K562 (cell line): Measurements from ENCODE around the gene RYR3. TPM values are rescaled to one million over a fixed set of nuclear protein-coding genes. Genes with fewer than 3 reads are reported as not detected.

Source experiments
- ATAC-seq: fragments of 200-7000 bp; cut with Tn5 transposase; 3 replicates; pipeline ENCODE4 v1.9.1; 2020; ENCODE audit warnings: moderate library complexity
- BruUV-seq: library from RNA; stranded (reverse); fragments of 400-500 nt; replicated peaks from 2 replicates; lab custom pipeline; 2021; lab: Mats Ljungman, UMichigan
- CTCF ChIA-PET: fragments of 300-600 bp; formaldehyde crosslinking; extraction: SDS; loops from one replicate; lab custom pipeline; 2021; ENCODE audit warnings: low intra/inter-chr PET ratio; lab: Yijun Ruan, JAX
- POLR2A ChIA-PET: fragments of 300-600, 350-650 bp; sonication (Branson Sonifier 250); formaldehyde crosslinking; extraction: SDS; loops from one replicate; lab custom pipeline; 2021; ENCODE audit warnings: antibody characterized with exemption, inconsistent platforms; lab: Yijun Ruan, JAX
- DNase-seq, 4 experiments: peaks; one replicate each; pipeline versions ENCODE4 v3.0.0 to v3.0.0-alpha.2; 2011 to 2018; ENCODE audit warnings: low spot score in 3 of 4, mixed read lengths in 3 of 4; ENCODE audit errors: extremely low read depth in 1 of 4
- FAIRE-seq: peaks from 2 replicates; lab custom pipeline; 2011; peaks lifted over from hg19 to GRCh38; lab: Jason Lieb, UNC
- H2AFZ ChIP-seq: 2 replicates; pipeline ENCODE4 v1.6.0; 2011; ENCODE audit warnings: low read depth, low read length, control low read depth, inconsistent platforms
- H3K27ac ChIP-seq: fragments of 200-600 bp; 3 replicates; pipeline ENCODE4 v1.8.0; 2011; ENCODE audit warnings: low read depth, mild to moderate bottlenecking, control low read depth, inconsistent platforms, low read length, moderate library complexity, mixed read lengths; ENCODE audit errors: extremely low read depth
- H3K27me3 ChIP-seq, 2 experiments: fragments of 300-600 bp in 1 of 2; 2 replicates in 1 of 2; 3 replicates in 1 of 2; pipeline versions ENCODE4 v1.6.0 to v1.8.0; 2011; ENCODE audit warnings: inconsistent platforms in 2 of 2, low read length in 2 of 2, mild to moderate bottlenecking in 1 of 2, mixed read lengths in 1 of 2, moderate library complexity in 1 of 2; ENCODE audit not compliant: control insufficient read depth in 2 of 2, insufficient read depth in 2 of 2
- H3K36me3 ChIP-seq: fragments of 300-600 bp; 3 replicates; pipeline ENCODE4 v1.8.0; 2011; ENCODE audit warnings: mild to moderate bottlenecking, low read length, inconsistent platforms; ENCODE audit not compliant: control insufficient read depth, insufficient read depth
- H3K4me1 ChIP-seq, 2 experiments: fragments of 200-600 bp in 1 of 2; replicated peaks in 1 of 2; 2 replicates in 1 of 2; 3 replicates in 1 of 2; pipeline versions ENCODE4 v1.5.1 to v1.8.0; 2011; ENCODE audit warnings: inconsistent platforms in 2 of 2, low read length in 2 of 2, mild to moderate bottlenecking in 1 of 2, mixed read lengths in 1 of 2, moderate library complexity in 1 of 2; ENCODE audit not compliant: control insufficient read depth in 2 of 2, insufficient read depth in 2 of 2
- H3K4me2 ChIP-seq: 2 replicates; pipeline ENCODE4 v1.6.1; 2011; ENCODE audit warnings: low read length, control low read depth, inconsistent platforms, mixed read lengths; ENCODE audit not compliant: insufficient read depth
- H3K4me3 ChIP-seq: fragments of 200-600 bp; sonication (generic), shearing (Covaris generic); 2 replicates; pipeline ENCODE4 v1.5.1; 2016; ENCODE audit warnings: control low read depth, inconsistent platforms
- H3K79me2 ChIP-seq: fragments of 200-600 bp; 3 replicates; pipeline ENCODE4 v1.8.0; 2011; ENCODE audit warnings: low read length, inconsistent platforms; ENCODE audit not compliant: control insufficient read depth, insufficient read depth
- H3K9ac ChIP-seq, 2 experiments: 2 replicates each; pipeline versions ENCODE4 v1.6.0 to v1.6.1; 2011; ENCODE audit warnings: low read depth in 2 of 2, low read length in 2 of 2, control low read depth in 1 of 2, inconsistent platforms in 1 of 2, mild to moderate bottlenecking in 1 of 2, mixed read lengths in 1 of 2; ENCODE audit not compliant: insufficient read depth in 1 of 2
- H3K9me1 ChIP-seq: one replicate; pipeline ENCODE4 v1.6.0; 2011; ENCODE audit warnings: inconsistent platforms, mild to moderate bottlenecking, low read length, moderate library complexity; ENCODE audit not compliant: control insufficient read depth, insufficient read depth
- H3K9me3 ChIP-seq: replicated peaks from 2 replicates; pipeline ENCODE4 v1.5.1; 2011; ENCODE audit warnings: low read depth, low read length, inconsistent platforms; ENCODE audit not compliant: control insufficient read depth, insufficient read depth
- H4K20me1 ChIP-seq: replicated peaks from 2 replicates; pipeline ENCODE4 v1.6.1; 2011; ENCODE audit warnings: low read length, inconsistent platforms, mixed read lengths; ENCODE audit not compliant: control insufficient read depth, insufficient read depth
- ARID1B ChIP-seq: fragments of 450-650 bp; IDR thresholded peaks from 2 replicates; pipeline ENCODE4 v1.6.1; 2016; ENCODE audit warnings: antibody characterized with exemption, mild to moderate bottlenecking, inconsistent platforms
- ELF1 ChIP-seq: fragments of 200-800 bp; sonication (Bioruptor generic); IDR thresholded peaks from 2 replicates; pipeline ENCODE4 v1.6.1; 2016; ENCODE audit warnings: missing genetic modification characterization, missing compliant biosample characterization
- FOXA1 ChIP-seq: fragments of 450-650 bp; IDR thresholded peaks from 2 replicates; pipeline ENCODE4 v1.6.1; 2016; ENCODE audit warnings: mild to moderate bottlenecking, borderline replicate concordance
- MYC ChIP-seq, 2 experiments: fragments of 250-450 bp in 1 of 2; sonication (Bioruptor Pico) in 1 of 2; IDR thresholded peaks; 2 replicates each; pipeline versions ENCODE4 v1.5.1 to v1.6.1; 2012 to 2021; ENCODE audit warnings: low read depth in 2 of 2, borderline replicate concordance in 1 of 2, improper control_type of control experiment in 1 of 2, low read length in 1 of 2, mild to moderate bottlenecking in 1 of 2, moderate library complexity in 1 of 2
- PBX2 ChIP-seq, 2 experiments: IDR thresholded peaks in 1 of 2; conservative IDR thresholded peaks in 1 of 2; 2 replicates each; pipeline ENCODE4 v1.6.1; 2016; ENCODE audit warnings: low read depth in 2 of 2, mild to moderate bottlenecking in 1 of 2, missing compliant biosample characterization in 1 of 2, missing genetic modification characterization in 1 of 2, moderate library complexity in 1 of 2
- PHTF2 ChIP-seq: fragments of 250-450 bp; sonication (Bioruptor Pico); IDR thresholded peaks from 2 replicates; pipeline ENCODE4 v1.5.0; 2021; ENCODE audit warnings: mild to moderate bottlenecking
- POLR2B ChIP-seq: fragments of 450-650 bp; IDR thresholded peaks from 2 replicates; pipeline ENCODE4 v1.6.1; 2018; ENCODE audit warnings: low read depth; ENCODE audit not compliant: partially characterized antibody
- RBM14 ChIP-seq: fragments of 200-400 bp; formaldehyde crosslinking; IDR thresholded peaks from 2 replicates; pipeline ENCODE4 v1.6.1; 2018; ENCODE audit warnings: low read depth, mild to moderate bottlenecking, low read length, moderate library complexity, borderline replicate concordance; ENCODE audit not compliant: insufficient read depth
- STAG1 ChIP-seq: sonication (generic); formaldehyde crosslinking; IDR thresholded peaks from 2 replicates; pipeline ENCODE4 v1.5.0; 2020; ENCODE audit warnings: missing genetic modification reagents, borderline replicate concordance
- ZFP36 ChIP-seq: fragments of 150-350 bp; IDR thresholded peaks from 2 replicates; pipeline ENCODE4 v1.6.1; 2018; ENCODE audit warnings: low read length, low read depth; ENCODE audit not compliant: partially characterized antibody
- ZNF311 ChIP-seq: fragments of 250-450 bp; sonication (Bioruptor Pico); IDR thresholded peaks from 2 replicates; pipeline ENCODE4 v1.4.0; 2020; ENCODE audit warnings: mild to moderate bottlenecking, moderate library complexity
- ZNF668 ChIP-seq: fragments of 250-450 bp; sonication (Bioruptor Pico); IDR thresholded peaks from 2 replicates; pipeline ENCODE4 v1.8.0; 2022; ENCODE audit warnings: mild to moderate bottlenecking, inconsistent platforms
- ZSCAN29 ChIP-seq: fragments of 450-650 bp; IDR thresholded peaks from 2 replicates; pipeline ENCODE4 v1.6.1; 2017
- WGBS: fragments of 100-300 bp; shearing (Covaris generic); methylation state at CpG from one replicate; pipeline ENCODE4 v1.1.6; 2016; ENCODE audit warnings: low coverage, mixed read lengths; ENCODE audit not compliant: insufficient coverage; ENCODE audit errors: missing lambda C conversion rate; 5-methylcytosine and 5-hydroxymethylcytosine counted together
- in situ Hi-C: fragments of 300-500 bp; cut with MboI; formaldehyde crosslinking; loops from 4 replicates; pipeline ENCODE4 v1.15.0; 2018; ENCODE audit warnings: inconsistent platforms, mixed read lengths
- intact Hi-C: fragments of 100-400 bp; cut with micrococcal nuclease; formaldehyde crosslinking; loops from 2 replicates; pipeline ENCODE4 v1.14.2; 2022
- polyA plus RNA-seq, 8 experiments: library from polyadenylated mRNA; depleted of rRNA in 4 of 8; stranded (reverse) in 5 of 8; unstranded in 3 of 8; fragments of >200 nt; fragmentation: Nextera tagmentation in 2 of 8; fragmentation: Illumina TruSeq in 1 of 8; extraction: Ambion mirVana in 2 of 8; extraction: Trizol in 1 of 8; gene quantifications; 2 replicates each; pipeline versions ENCODE4 v1.2.1 to v1.2.3, GENCODE V29; 2011 to 2014; ENCODE audit warnings: inconsistent platforms in 1 of 8, missing spikeins in 1 of 8
- total RNA-seq, 7 experiments: library from RNA; depleted of rRNA in 6 of 7; stranded (reverse); fragments of >200 nt in 6 of 7; fragmentation: Illumina TruSeq in 2 of 7; extraction: Trizol in 2 of 7; gene quantifications; 2 replicates each; pipeline versions ENCODE4 v1.2.1 to v1.2.3, GENCODE V29; 2011 to 2021; ENCODE audit warnings: low replicate concordance in 1 of 7

Gene RYR3
- total and polyA plus RNA-seq, 9 of the 15 experiments (the other 6 are each of a cell fraction or from before 2014, with no cell fraction given), result 0.04 TPM; not detected in 8

- TF ChIP-seq STAG1 (CRISPR knock-in tag), result peak; percentile 50; the same call in 1 of the 2 replicates
These were observed 390.0 kb downstream of the RYR3 start (continued) for GRCh38 chr15:33700695-33701303.

GRCh38 chr15:33701304-33701696 is 390.5 kb downstream of the RYR3 start:
- 0 out of 3 replicates have a peak, but pooled peaks have one; percentile 30 for ATAC-seq
- no peaks in the 10 kb centered on the region for H3K36me3 ChIP-seq
- H2AFZ ChIP-seq, result no peak overlapping the region
- in situ Hi-C loops, result no loop called here
- H3K27me3 ChIP-seq, result peaks cover 0 to under 1% of the 10 kb centered on the region in 2 experiments; a peak in 3 of 5 replicates
- 5% methylated on average over 7 of the region's 8 CpGs for WGBS
- FAIRE-seq, result no peak
- no TSS peak for BruUV-seq
- TF ChIP-seq MYC (IDR thresholded peaks at IDR 0.05; ENCODE audit: low read depth, low read length) (no peak), MYC (CRISPR knock-in tag; IDR thresholded peaks at IDR 0.05; ENCODE audit: borderline replicate concordance, low read depth) (no peak), RBM14 (no peak), PHTF2 (CRISPR knock-in tag) (no peak), ZNF311 (no peak), FOXA1 (no peak), ARID1B (no peak), ELF1 (tag) (no peak), ZSCAN29 (no peak), ZNF668 (CRISPR knock-in tag) (no peak), PBX2 (CRISPR knock-in tag; IDR thresholded peaks at IDR 0.05; ENCODE audit: low read depth) (no peak), PBX2 (tag; conservative IDR thresholded peaks at IDR 0.05; ENCODE audit: low read depth) (no peak), ZFP36 (no peak), POLR2B (no peak)
- TF ChIP-seq, all 486 proteins: peak for 0
- Histone ChIP-seq H4K20me1 (no peaks in the 10 kb centered on the region), H3K4me2 (no peak overlapping the region), H3K27ac (no peak overlapping the region), H3K9me1 (no peaks in the 10 kb centered on the region), H3K9me3 (no peaks in the 10 kb centered on the region), H3K4me1 (no peaks in the 10 kb centered on the region), H3K4me3 (no peak overlapping the region), H3K9ac (no peak overlapping the region), H3K79me2 (no peaks in the 10 kb centered on the region)
- DNase-seq, result no peak
- intact Hi-C loops, result loop anchor here (2.0 to 10.0 kb wide), 2 partner anchors 56 to 614 kb away; no protein-coding TSS in a partner anchor
- CTCF ChIA-PET, result interaction anchor here (0.6 to 1.2 kb wide), 6 partner anchors 407 to 1050 kb away, joined by 3 to 5 read pairs (median 4); no protein-coding TSS in a partner anchor
- POLR2A ChIA-PET, result interaction anchor here (0.9 kb wide), 1 partner anchor 409 kb away, joined by 3 read pairs; no protein-coding TSS in a partner anchor
